GM23248 (cell line): ENCODE data around the gene TMC1.

ENCODE experiments used
- EZH2 ChIP-seq: fragments of 200-600 bp; sonication (generic); IDR thresholded peaks from 2 replicates; pipeline ENCODE4 v1.6.1; 2018; ENCODE audit warnings: antibody characterized with exemption, mild to moderate bottlenecking; ENCODE audit not compliant: insufficient read depth, poor library complexity, severe bottlenecking
- EZH2phosphoT487 ChIP-seq: fragments of 200-600 bp; sonication (generic); IDR thresholded peaks from 2 replicates; pipeline ENCODE4 v1.6.1; 2018; ENCODE audit warnings: antibody characterized with exemption, moderate library complexity, mild to moderate bottlenecking, low read depth; ENCODE audit not compliant: insufficient read depth

DNA sequence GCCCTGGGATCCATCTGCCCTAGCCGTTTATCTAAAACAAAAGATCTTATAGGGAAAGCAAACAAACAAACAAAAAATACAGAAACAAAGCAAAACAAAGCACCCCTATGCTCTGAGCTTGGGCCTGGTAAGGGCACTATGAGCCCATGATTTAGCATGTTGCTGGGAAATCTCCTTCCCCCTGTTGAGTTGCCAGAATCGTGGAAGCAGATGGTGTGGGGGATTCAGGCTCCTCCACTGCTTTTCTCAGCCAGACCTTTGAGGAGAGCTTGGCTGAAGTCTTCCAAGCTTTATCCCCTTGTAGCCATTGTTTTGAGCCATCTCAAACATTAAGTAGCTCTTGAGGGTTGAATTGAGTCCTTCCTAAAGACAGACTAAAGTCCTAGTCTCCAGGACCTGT, 29.9 kb downstream of the TMC1 start:
- TF ChIP-seq EZH2phosphoT487 (no peak), EZH2 (no peak)
